AG04450 (cell line): ENCODE results near the gene SLC24A3. TPM values are rescaled to one million over a fixed set of nuclear protein-coding genes. Genes with fewer than 3 reads are reported as not detected.

Experiments used
- CTCF ChIA-PET: fragments of 300-600, 350-600 bp; formaldehyde crosslinking; extraction: SDS; loops from one replicate; lab custom pipeline; 2022; ENCODE audit warnings: antibody characterized with exemption, inconsistent platforms; lab: Charles Lee
- POLR2A ChIA-PET: fragments of 350-600 bp; formaldehyde crosslinking; extraction: SDS; loops from one replicate; lab custom pipeline; 2021; ENCODE audit warnings: antibody characterized with exemption, inconsistent platforms; lab: Yijun Ruan, JAX
- DNase-seq: peaks from one replicate; pipeline ENCODE4 v3.0.0-alpha.2; 2011; ENCODE audit warnings: low read depth, low spot score
- H3K27ac ChIP-seq: one replicate; pipeline ENCODE4 v1.5.1; 2012; ENCODE audit warnings: low read depth, low read length, control low read depth
- H3K27me3 ChIP-seq: one replicate; pipeline ENCODE4 v1.6.0; 2012; ENCODE audit warnings: low read length; ENCODE audit not compliant: control insufficient read depth, insufficient read depth
- H3K4me3 ChIP-seq: 2 replicates; pipeline ENCODE4 v1.5.1; 2011; ENCODE audit warnings: mild to moderate bottlenecking, low read depth, low read length, control low read depth
- H3K9me3 ChIP-seq: 2 replicates; pipeline ENCODE4 v1.5.1; 2012; ENCODE audit warnings: low read length; ENCODE audit not compliant: control insufficient read depth, insufficient read depth
- polyA plus RNA-seq: library from polyadenylated mRNA; depleted of rRNA; stranded (reverse); fragments of >200 nt; gene quantifications from 2 replicates; pipeline ENCODE4 v1.2.3, GENCODE V29; 2011
- TF ChIP-seq, protein P1 (sequence below): IDR thresholded peaks from 2 replicates; pipeline ENCODE4 v1.5.1; 2011; ENCODE audit warnings: low read depth, low read length, control low read depth, inconsistent platforms

The SLC24A3 gene
- polyA plus RNA-seq, 1 experiment: not detected

DNA sequence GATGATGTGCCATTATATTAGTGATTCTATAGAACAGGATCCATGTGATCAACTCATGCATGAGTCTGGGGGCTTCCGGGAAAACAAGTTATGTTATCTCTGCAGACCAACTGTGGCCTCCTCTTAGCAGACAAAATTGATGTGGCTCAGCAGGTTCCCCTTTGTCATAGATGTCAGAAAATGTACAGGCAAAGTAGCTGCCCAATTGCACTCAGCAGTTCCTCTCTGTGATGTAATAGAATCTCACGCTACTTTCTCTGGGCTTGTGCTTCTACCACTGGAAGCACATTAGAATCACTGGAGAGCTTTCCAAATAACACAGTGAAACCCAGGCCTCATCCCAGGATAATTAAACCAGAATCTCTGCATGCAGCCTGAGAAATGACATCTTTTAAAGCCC lies 253.1 kb downstream of the SLC24A3 start:
- no peak overlapping the region for H3K27ac ChIP-seq
- no peaks in the 10 kb centered on the region for H3K27me3 ChIP-seq
- DNase-seq: no peak
- peaks cover 10% of the 10 kb centered on the region for H3K9me3 ChIP-seq
- TF ChIP-seq, protein P1, sequence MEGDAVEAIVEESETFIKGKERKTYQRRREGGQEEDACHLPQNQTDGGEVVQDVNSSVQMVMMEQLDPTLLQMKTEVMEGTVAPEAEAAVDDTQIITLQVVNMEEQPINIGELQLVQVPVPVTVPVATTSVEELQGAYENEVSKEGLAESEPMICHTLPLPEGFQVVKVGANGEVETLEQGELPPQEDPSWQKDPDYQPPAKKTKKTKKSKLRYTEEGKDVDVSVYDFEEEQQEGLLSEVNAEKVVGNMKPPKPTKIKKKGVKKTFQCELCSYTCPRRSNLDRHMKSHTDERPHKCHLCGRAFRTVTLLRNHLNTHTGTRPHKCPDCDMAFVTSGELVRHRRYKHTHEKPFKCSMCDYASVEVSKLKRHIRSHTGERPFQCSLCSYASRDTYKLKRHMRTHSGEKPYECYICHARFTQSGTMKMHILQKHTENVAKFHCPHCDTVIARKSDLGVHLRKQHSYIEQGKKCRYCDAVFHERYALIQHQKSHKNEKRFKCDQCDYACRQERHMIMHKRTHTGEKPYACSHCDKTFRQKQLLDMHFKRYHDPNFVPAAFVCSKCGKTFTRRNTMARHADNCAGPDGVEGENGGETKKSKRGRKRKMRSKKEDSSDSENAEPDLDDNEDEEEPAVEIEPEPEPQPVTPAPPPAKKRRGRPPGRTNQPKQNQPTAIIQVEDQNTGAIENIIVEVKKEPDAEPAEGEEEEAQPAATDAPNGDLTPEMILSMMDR: no peak
- POLR2A ChIA-PET: no interaction called here
- CTCF ChIA-PET: no interaction called here
- H3K4me3 ChIP-seq: no peak overlapping the region

DNA sequence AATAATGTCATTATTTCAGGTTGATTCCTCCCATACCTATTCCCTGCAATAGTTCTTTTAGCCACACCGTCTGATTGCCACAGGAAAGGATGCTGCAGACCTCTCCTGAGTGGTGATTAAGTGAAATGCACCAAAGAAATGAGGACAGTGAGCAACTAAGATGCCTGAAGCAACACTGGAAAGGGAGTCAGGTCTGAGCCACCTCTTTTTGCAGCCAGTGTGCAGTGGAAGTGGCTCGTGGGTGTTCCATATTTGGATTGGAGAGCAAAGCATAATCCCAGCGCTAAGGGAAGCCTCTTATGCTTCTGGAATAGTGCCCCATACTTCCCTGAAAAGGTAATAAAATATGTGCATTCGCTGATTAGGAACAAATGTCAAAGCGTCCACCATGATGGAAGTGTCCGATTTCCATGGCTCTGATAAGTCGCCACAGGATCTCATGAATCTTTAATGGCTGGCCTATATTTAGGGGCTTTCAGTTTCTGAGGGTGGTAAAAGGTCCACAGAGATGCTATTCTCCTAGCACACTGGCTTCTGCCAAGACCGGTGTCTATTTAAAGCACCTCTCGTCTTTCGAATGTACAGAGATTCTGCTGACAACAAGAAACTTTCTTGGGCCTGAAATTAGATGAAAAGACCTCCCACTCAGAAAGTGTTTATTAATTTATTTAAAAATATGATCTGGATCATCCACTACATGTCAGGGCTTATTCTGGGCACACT lies 253.9 kb downstream of the SLC24A3 start:
- H3K4me3 ChIP-seq: no peak overlapping the region
- no peak for DNase-seq
- CTCF ChIA-PET: no interaction called here
- H3K27me3 ChIP-seq: no peaks in the 10 kb centered on the region
- POLR2A ChIA-PET: no interaction called here
- no peak overlapping the region for H3K27ac ChIP-seq
- TF ChIP-seq, protein P1: no peak
- peaks cover 10% of the 10 kb centered on the region for H3K9me3 ChIP-seq

DNA sequence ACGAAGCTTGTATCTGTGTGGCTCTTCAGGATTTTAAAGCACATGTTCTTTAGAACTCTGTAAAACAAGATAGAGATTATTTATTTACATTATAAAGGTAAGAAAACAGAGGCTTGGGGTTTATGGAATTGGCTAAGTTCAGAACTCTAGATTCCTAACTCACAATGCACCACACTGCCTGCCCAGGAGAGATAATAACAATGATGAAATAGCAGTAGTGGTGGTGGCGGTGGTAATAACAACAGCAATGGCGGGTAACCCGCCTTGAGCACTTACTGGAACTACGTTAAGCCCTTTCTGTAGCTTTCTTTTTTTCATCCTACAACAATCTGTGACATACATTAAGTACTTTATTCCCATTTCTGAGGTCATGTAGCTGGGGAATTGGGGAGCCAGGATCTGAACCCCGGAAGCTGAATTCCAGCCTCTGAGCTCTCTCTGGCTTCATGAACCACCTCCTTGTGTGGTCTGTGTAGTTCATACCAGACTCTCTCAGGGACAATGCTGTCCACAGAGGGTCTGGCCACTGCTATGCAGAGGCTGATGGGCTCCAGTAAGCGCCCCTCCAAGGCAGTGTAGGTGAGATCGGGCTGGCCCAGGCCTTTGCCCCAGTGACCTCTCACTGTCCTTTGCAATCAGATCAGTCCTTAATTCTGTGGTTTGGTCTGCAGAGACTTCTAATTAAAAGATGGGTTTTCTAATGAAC lies 260.9 kb downstream of the SLC24A3 start:
- POLR2A ChIA-PET: no interaction called here
- H3K27me3 ChIP-seq: no peaks in the 10 kb centered on the region
- H3K27ac ChIP-seq: no peak overlapping the region
- H3K4me3 ChIP-seq: no peak overlapping the region
- no peaks in the 10 kb centered on the region; the same call in 1 of the 2 replicates for H3K9me3 ChIP-seq
- DNase-seq: no peak
- CTCF ChIA-PET: no interaction called here
- TF ChIP-seq, protein P1: no peak

DNA sequence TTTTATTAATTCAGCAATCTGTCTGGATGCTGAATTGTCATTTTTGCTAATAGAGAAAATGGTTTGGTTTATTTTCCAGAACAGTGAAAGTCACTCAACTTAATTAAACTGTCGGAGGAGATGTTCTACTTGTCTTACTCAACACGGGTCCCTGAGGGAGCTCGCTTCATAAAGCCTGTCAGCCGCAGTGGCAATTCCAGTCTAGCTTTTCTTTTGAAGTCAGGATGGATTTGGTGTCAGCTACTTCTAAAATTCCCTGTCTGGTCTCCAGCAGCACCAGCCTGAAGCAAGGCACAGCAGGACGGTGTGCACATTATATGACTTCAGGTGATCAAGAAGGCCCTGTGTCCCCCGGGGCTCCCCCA lies 261.5 kb downstream of the SLC24A3 start:
- no peak overlapping the region for H3K4me3 ChIP-seq
- no peaks in the 10 kb centered on the region; the same call in 1 of the 2 replicates for H3K9me3 ChIP-seq
- H3K27ac ChIP-seq: no peak overlapping the region
- ChIA-PET CTCF (no interaction called here), POLR2A (no interaction called here)
- TF ChIP-seq, protein P1: no peak
- no peaks in the 10 kb centered on the region for H3K27me3 ChIP-seq
- DNase-seq: no peak

DNA sequence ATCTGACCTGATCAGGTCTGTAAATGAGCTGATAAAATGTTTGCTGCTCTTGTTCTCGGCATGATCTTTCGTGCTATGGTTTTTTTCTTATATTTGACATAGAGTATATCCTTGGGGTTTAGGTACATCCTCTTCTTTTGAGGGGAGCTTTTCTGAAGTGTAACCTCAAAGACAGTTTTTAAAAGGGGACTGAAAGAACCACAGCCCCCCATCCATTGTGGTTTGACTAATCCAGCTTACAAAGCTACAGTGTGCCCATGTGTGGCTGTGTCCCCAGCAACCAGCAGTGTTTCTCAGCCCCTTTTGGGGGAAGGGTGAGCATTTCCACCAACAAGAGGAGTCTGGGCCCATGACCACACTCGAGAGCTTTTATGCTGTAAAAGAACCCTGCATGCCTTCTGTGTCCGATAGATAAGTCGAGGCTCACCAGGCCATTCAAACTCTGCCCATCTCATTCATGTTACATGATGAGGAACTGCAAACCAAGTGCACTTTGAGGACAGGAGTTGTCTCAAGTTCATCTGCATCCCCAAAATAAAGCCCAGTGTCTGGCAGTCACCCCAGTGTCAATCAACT lies 266.0 kb downstream of the SLC24A3 start:
- TF ChIP-seq, protein P1: no peak
- no peaks in the 10 kb centered on the region; the same call in 1 of the 2 replicates for H3K9me3 ChIP-seq
- no peaks in the 10 kb centered on the region for H3K27me3 ChIP-seq
- H3K27ac ChIP-seq: no peak overlapping the region
- CTCF ChIA-PET: no interaction called here
- no peak for DNase-seq
- no peak overlapping the region for H3K4me3 ChIP-seq
- POLR2A ChIA-PET: no interaction called here
